Neural progenitor cell (in vitro differentiated cells): ENCODE results near the gene COA4. TPM values are rescaled to one million over a fixed set of nuclear protein-coding genes. Genes with fewer than 3 reads are reported as not detected.

ENCODE experiments used
- DNase-seq: peaks from one replicate; pipeline ENCODE4 v3.0.0-alpha.2; 2016; ENCODE audit warnings: low spot score
- H2AFZ ChIP-seq: fragments of 200-600 bp; sonication (generic); replicated peaks from 2 replicates; pipeline ENCODE4 v1.6.1; 2016; ENCODE audit warnings: antibody characterized with exemption
- H3F3A ChIP-seq: fragments of 200-600 bp; sonication (generic); 2 replicates; pipeline ENCODE4 v1.6.1; 2016; ENCODE audit warnings: antibody characterized with exemption, low read depth
- H3K27ac ChIP-seq: fragments of 200-600 bp; sonication (generic); 2 replicates; pipeline ENCODE4 v1.5.1; 2016; ENCODE audit warnings: mild to moderate bottlenecking
- H3K27me3 ChIP-seq: fragments of 200-600 bp; sonication (generic); 2 replicates; pipeline ENCODE4 v1.6.1; 2016; ENCODE audit warnings: mild to moderate bottlenecking, moderate library complexity
- H3K36me3 ChIP-seq: fragments of 200-600 bp; sonication (generic); 2 replicates; pipeline ENCODE4 v1.5.1; 2016
- H3K4me1 ChIP-seq: fragments of 200-600 bp; sonication (generic); 2 replicates; pipeline ENCODE4 v1.6.1; 2016; ENCODE audit warnings: mixed run types
- H3K4me2 ChIP-seq: fragments of 200-600 bp; sonication (generic); 2 replicates; pipeline ENCODE4 v1.6.1; 2016
- H3K4me3 ChIP-seq: fragments of 200-600 bp; sonication (generic); 2 replicates; pipeline ENCODE4 v1.5.1; 2016
- H3K79me2 ChIP-seq: fragments of 200-600 bp; sonication (generic); 2 replicates; pipeline ENCODE4 v1.6.1; 2016; ENCODE audit warnings: low read depth
- H3K9ac ChIP-seq: fragments of 200-600 bp; sonication (generic); 2 replicates; pipeline ENCODE4 v1.6.1; 2016
- H3K9me3 ChIP-seq: fragments of 200-600 bp; sonication (generic); 2 replicates; pipeline ENCODE4 v1.5.1; 2016; ENCODE audit warnings: low read depth
- H4K20me1 ChIP-seq: fragments of 200-600 bp; sonication (generic); 2 replicates; pipeline ENCODE4 v1.6.1; 2016; ENCODE audit warnings: low read depth
- H3K27ac Mint-ChIP-seq: 3 replicates; pipeline ENCODE4 v1.8.0; 2021; ENCODE audit warnings: mixed read lengths
- H3K27me3 Mint-ChIP-seq: 2 replicates; pipeline ENCODE4 v1.8.0; 2022; ENCODE audit warnings: low read depth, mild to moderate bottlenecking, inconsistent platforms, moderate library complexity, mixed read lengths; ENCODE audit not compliant: insufficient read depth
- H3K36me3 Mint-ChIP-seq: 3 replicates; pipeline ENCODE4 v1.8.0; 2021; ENCODE audit warnings: mixed read lengths
- H3K4me1 Mint-ChIP-seq: 3 replicates; pipeline ENCODE4 v1.8.0; 2021; ENCODE audit warnings: mixed read lengths
- H3K4me3 Mint-ChIP-seq: 3 replicates; pipeline ENCODE4 v1.8.0; 2021; ENCODE audit warnings: mild to moderate bottlenecking, moderate library complexity, mixed read lengths
- H3K9me3 Mint-ChIP-seq: 3 replicates; pipeline ENCODE4 v1.8.0; 2020; ENCODE audit warnings: mixed read lengths
- CTCF ChIP-seq: fragments of 200-600 bp; sonication (generic); IDR thresholded peaks from 2 replicates; pipeline ENCODE4 v1.5.1; 2017; ENCODE audit warnings: antibody characterized with exemption, mild to moderate bottlenecking
- EZH2 ChIP-seq: fragments of 200-600 bp; sonication (generic); IDR thresholded peaks from 2 replicates; pipeline ENCODE4 v1.6.1; 2017; ENCODE audit warnings: antibody characterized with exemption, mild to moderate bottlenecking, moderate library complexity
- EZH2phosphoT487 ChIP-seq: fragments of 200-600 bp; sonication (generic); IDR thresholded peaks from 2 replicates; pipeline ENCODE4 v1.6.1; 2017; ENCODE audit warnings: antibody characterized with exemption
- total RNA-seq: library from RNA; depleted of rRNA; stranded (reverse); fragments of >200 nt; gene quantifications from 2 replicates; pipeline ENCODE4 v1.2.3, GENCODE V29; 2015; ENCODE audit warnings: low replicate concordance

Gene COA4
- total RNA-seq, 1 donor from 2014 or later: 55.8 TPM

- H3K36me3 Mint-ChIP-seq: no peaks in the 10 kb centered on the region
- TF ChIP-seq EZH2 (no peak), CTCF (no peak), EZH2phosphoT487 (no peak)
- peak overlapping the region; percentile 23 for H3K9ac ChIP-seq
Observed at GRCh38 chr11:73875380-73875779, 1.3 kb downstream of the COA4 start.

GRCh38 chr11:73872749-73873357 is 3.8 kb downstream of the COA4 start:
- Histone ChIP-seq H3K79me2 (peaks cover 40% of the 10 kb centered on the region), H3K36me3 (no peaks in the 10 kb centered on the region), H3K4me3 (no peak overlapping the region), H3K9ac (no peak overlapping the region), H3K27me3 (no peaks in the 10 kb centered on the region), H4K20me1 (peaks cover 4% of the 10 kb centered on the region), H3K4me1 (peaks cover 25% of the 10 kb centered on the region), H2AFZ (no peak overlapping the region), H3K27ac (no peak overlapping the region), H3F3A (peaks cover 30% of the 10 kb centered on the region), H3K9me3 (no peaks in the 10 kb centered on the region), H3K4me2 (no peak overlapping the region)
- Mint-ChIP-seq H3K27ac (no peak overlapping the region), H3K27me3 (no peaks in the 10 kb centered on the region), H3K4me3 (no peak overlapping the region), H3K36me3 (no peaks in the 10 kb centered on the region), H3K4me1 (peaks cover 29% of the 10 kb centered on the region), H3K9me3 (no peaks in the 10 kb centered on the region)
- no peak for DNase-seq
- TF ChIP-seq CTCF (no peak), EZH2phosphoT487 (no peak), EZH2 (no peak)

More at GRCh38 chr11:73875380-73875779, 1.3 kb downstream of the COA4 start:
- peaks cover 11% of the 10 kb centered on the region for H3F3A ChIP-seq
- H3K4me2 ChIP-seq: peak overlapping the region; percentile 78
- Mint-ChIP-seq H3K27ac (peak overlapping the region; percentile 13), H3K4me1 (peaks cover 20% of the 10 kb centered on the region), H3K27me3 (no peaks in the 10 kb centered on the region), H3K9me3 (no peaks in the 10 kb centered on the region), H3K4me3 (peak overlapping the region; percentile 100)
- no peaks in the 10 kb centered on the region for H4K20me1 ChIP-seq
- no peaks in the 10 kb centered on the region for H3K9me3 ChIP-seq
- H3K4me3 ChIP-seq: peak overlapping the region; percentile 72
- peaks cover 50% of the 10 kb centered on the region for H3K79me2 ChIP-seq
- H3K27me3 ChIP-seq: no peaks in the 10 kb centered on the region
- DNase-seq: no peak
- no peaks in the 10 kb centered on the region for H3K36me3 ChIP-seq
- H3K27ac ChIP-seq: no peak overlapping the region
- no peak overlapping the region for H2AFZ ChIP-seq
- peaks cover 21% of the 10 kb centered on the region for H3K4me1 ChIP-seq

DNA sequence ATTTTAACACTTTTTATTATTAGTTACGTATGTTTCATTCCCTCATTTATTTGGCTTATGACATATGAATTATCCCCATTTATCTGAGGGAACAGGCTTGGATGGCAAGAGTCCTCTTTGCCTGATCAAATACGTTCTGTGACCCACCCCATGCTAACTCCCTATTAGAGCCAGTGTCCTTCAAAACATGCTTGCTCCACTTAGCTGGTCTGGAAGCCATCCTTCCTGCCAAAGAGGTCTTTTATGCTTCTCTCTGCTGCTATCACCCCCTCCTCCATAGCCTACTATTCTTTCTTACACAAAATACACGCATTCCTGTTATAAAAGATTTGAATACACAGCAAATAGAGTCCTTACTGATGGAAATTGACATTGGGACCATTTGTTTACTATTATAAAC is 6.4 kb downstream of the COA4 start:
- no peak for TF ChIP-seq EZH2phosphoT487
- TF ChIP-seq EZH2: no peak
- TF ChIP-seq CTCF: no peak
- Histone ChIP-seq H3K4me3 (no peak overlapping the region), H3K27ac (no peak overlapping the region), H3K4me2 (no peak overlapping the region), H3K27me3 (no peaks in the 10 kb centered on the region), H4K20me1 (peaks cover 4% of the 10 kb centered on the region), H3K9me3 (no peaks in the 10 kb centered on the region), H2AFZ (no peak overlapping the region), H3K9ac (no peak overlapping the region), H3K79me2 (peaks cover 19% of the 10 kb centered on the region), H3K36me3 (no peaks in the 10 kb centered on the region), H3K4me1 (peaks cover 15% of the 10 kb centered on the region), H3F3A (peaks cover 19% of the 10 kb centered on the region)
- Mint-ChIP-seq H3K4me3 (no peak overlapping the region), H3K36me3 (peaks cover 2% of the 10 kb centered on the region), H3K27ac (no peak overlapping the region), H3K9me3 (no peaks in the 10 kb centered on the region), H3K4me1 (peaks cover 15% of the 10 kb centered on the region), H3K27me3 (no peaks in the 10 kb centered on the region)
- DNase-seq: no peak
